ENCODE measurements around the gene VARS2. TPM values are rescaled to one million over a fixed set of nuclear protein-coding genes. Genes with fewer than 3 reads are reported as not detected.

VARS2 gene
- total and polyA plus RNA-seq, 5 donors from 2014 or later: 12.9 to 20.7 (median 17.6) TPM

DNA sequence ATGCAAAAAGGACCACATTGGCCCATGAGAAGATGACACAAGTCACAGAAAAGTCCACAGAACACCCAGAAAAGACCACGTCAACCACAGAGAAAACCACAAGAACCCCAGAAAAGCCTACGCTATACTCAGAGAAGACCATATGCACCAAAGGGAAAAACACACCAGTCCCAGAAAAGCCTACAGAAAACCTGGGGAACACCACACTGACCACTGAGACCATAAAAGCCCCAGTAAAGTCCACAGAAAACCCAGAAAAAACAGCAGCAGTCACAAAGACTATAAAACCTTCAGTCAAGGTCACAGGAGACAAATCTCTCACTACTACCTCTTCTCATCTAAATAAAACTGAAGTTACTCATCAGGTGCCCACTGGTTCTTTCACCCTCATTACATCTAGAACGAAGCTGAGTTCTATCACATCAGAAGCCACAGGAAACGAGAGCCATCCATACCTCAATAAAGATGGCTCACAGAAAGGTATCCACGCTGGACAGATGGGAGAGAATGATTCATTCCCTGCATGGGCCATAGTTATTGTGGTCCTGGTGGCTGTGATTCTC is 38.0 kb downstream of the VARS2 start:
- Histone ChIP-seq H3K4me3 (ENCODE audit: low read depth, low read length) (no peak overlapping the region), H3K4me1 (ENCODE audit: control insufficient read depth, insufficient read depth, low read length, poor library complexity, severe bottlenecking) (peaks cover 14% of the 10 kb centered on the region), H3K27me3 (ENCODE audit: control insufficient read depth, insufficient read depth, low read length) (peaks cover 20% of the 10 kb centered on the region), H3K27ac (ENCODE audit: insufficient read depth, low read length, poor library complexity, severe bottlenecking) (no peak overlapping the region), H3K9me3 (ENCODE audit: control insufficient read depth in 2 of 2, low read length in 2 of 2) (no peaks in the 10 kb centered on the region), H3K36me3 (ENCODE audit: control insufficient read depth, insufficient read depth, low read length) (no peaks in the 10 kb centered on the region)
- ATAC-seq (ENCODE audit: low read depth in 2 of 2): no peak
- no peak for DNase-seq
- Mint-ChIP-seq H3K9me3 (peaks cover 0 to 3% (median 0%) of the 10 kb centered on the region in 7 donors), H3K36me3 (no peaks in the 10 kb centered on the region), H3K4me1 (peaks cover 2 to 22% (median 6%) of the 10 kb centered on the region in 4 donors), H3K4me3 (peak overlapping the region in 2 of 4 donors; percentile 4 to 59), H3K27me3 (peaks cover 24% of the 10 kb centered on the region), H3K27ac (no peak overlapping the region)

DNA sequence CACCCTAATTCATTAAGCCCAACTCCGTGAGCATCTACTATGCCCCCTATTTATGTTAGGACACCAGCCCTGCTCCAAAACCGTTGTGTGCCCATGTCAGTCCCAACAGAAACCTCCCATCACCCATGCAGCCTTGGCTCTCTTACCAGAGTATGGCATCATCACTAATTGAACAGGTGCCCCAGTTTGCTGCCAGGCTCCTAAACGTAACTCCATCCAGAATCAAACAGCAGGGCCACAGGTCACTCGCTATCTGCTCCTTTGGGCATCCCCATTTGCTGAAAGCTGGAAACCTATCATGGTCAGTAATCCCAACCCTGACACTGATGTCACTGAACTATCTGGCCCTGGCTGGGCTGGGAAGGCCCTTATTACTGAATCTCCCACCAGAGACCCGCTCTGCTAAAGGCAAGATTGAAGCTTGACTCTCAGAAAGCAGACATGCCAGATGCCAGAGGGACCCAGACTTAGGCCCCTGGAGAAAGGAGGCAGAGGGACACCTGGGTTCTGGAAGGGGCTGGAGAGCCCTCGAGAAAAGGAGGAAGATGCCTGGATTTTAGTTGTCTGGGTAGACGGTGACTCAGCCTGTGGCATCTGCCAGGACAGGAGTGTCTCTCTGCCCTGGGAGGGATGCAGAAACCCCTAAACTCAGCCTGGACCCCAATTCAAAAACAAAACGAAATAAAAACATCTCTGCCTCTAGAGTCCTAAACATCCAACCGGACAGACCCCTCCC is 40.8 kb downstream of the VARS2 start:
- Mint-ChIP-seq H3K4me3 (peak overlapping the region; percentile 78 to 85 (median 84)), H3K27me3 (peaks cover 22% of the 10 kb centered on the region), H3K9me3 (peaks cover 0 to 4% (median 0%) of the 10 kb centered on the region in 7 donors), H3K27ac (peak overlapping the region in 2 of 3 donors; percentile 22 to 91), H3K36me3 (no peaks in the 10 kb centered on the region), H3K4me1 (peaks cover 5 to 23% (median 6%) of the 10 kb centered on the region in 4 donors)
- Histone ChIP-seq H3K27me3 (ENCODE audit: control insufficient read depth, insufficient read depth, low read length) (peaks cover 12% of the 10 kb centered on the region), H3K9me3 (ENCODE audit: control insufficient read depth in 2 of 2, low read length in 2 of 2) (no peaks in the 10 kb centered on the region), H3K27ac (ENCODE audit: insufficient read depth, low read length, poor library complexity, severe bottlenecking) (peak overlapping the region; percentile 15), H3K36me3 (ENCODE audit: control insufficient read depth, insufficient read depth, low read length) (no peaks in the 10 kb centered on the region), H3K4me1 (ENCODE audit: control insufficient read depth, insufficient read depth, low read length, poor library complexity, severe bottlenecking) (peaks cover 14% of the 10 kb centered on the region), H3K4me3 (ENCODE audit: low read depth, low read length) (peak overlapping the region; percentile 47)
- DNase-seq: no peak
- ATAC-seq (ENCODE audit: low read depth in 2 of 2): peak in 1 of 2 donors; percentile 4

DNA sequence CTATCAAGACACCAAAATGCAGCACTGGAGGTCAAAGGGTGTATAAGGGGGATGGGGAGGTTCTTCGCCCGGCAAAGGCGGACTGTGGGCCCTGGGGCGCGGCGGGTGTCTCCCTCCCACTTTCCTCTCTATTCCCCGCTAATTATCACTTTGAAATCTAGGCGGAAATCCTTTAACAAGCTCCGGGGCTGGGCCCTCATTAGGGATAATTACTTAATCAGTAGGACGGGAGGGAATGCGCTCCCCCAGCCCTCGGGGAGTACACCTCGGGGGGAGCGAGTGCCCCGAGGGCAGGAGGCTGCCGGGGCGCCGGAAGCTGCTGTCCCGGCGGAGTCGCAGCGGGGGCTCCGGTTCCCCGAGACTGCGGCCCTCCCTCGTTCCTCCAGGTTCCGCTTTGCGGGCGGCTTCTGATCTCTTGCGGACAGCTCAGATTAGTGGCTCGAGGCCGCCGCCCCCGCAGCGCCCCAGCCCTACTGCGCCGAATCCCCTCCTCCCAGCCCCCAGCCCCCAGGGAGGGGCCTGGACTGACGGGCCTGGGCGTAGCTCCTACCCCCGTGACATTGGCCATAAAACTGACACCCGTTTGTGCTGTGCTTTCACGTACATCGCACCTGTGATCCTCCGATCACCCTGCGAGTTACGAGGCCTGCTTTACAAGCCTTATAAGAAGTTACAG is 41.5 kb downstream of the VARS2 start:
- Histone ChIP-seq H3K4me1 (ENCODE audit: control insufficient read depth, insufficient read depth, low read length, poor library complexity, severe bottlenecking) (peaks cover 14% of the 10 kb centered on the region), H3K9me3 (ENCODE audit: control insufficient read depth in 2 of 2, low read length in 2 of 2) (no peaks in the 10 kb centered on the region), H3K36me3 (ENCODE audit: control insufficient read depth, insufficient read depth, low read length) (no peaks in the 10 kb centered on the region), H3K4me3 (ENCODE audit: low read depth, low read length) (peak overlapping the region; percentile 75), H3K27ac (ENCODE audit: insufficient read depth, low read length, poor library complexity, severe bottlenecking) (peak overlapping the region; percentile 15), H3K27me3 (ENCODE audit: control insufficient read depth, insufficient read depth, low read length) (peaks cover 12% of the 10 kb centered on the region)
- ATAC-seq (ENCODE audit: low read depth in 2 of 2): peak; percentile 83 to 93
- no peaks in the 10 kb centered on the region for H3K36me3 Mint-ChIP-seq
- peak; percentile 63 to 83 (median 71) for DNase-seq
- peak overlapping the region; percentile 84 to 90 (median 84) for H3K4me3 Mint-ChIP-seq
- H3K27me3 Mint-ChIP-seq: peaks cover 25% of the 10 kb centered on the region
- H3K27ac Mint-ChIP-seq: peak overlapping the region; percentile 87 to 91 (median 90)
- H3K4me1 Mint-ChIP-seq: peaks cover 5 to 23% (median 6%) of the 10 kb centered on the region in 4 donors
- H3K9me3 Mint-ChIP-seq: peaks cover 0 to 4% (median 0%) of the 10 kb centered on the region in 7 donors

DNA sequence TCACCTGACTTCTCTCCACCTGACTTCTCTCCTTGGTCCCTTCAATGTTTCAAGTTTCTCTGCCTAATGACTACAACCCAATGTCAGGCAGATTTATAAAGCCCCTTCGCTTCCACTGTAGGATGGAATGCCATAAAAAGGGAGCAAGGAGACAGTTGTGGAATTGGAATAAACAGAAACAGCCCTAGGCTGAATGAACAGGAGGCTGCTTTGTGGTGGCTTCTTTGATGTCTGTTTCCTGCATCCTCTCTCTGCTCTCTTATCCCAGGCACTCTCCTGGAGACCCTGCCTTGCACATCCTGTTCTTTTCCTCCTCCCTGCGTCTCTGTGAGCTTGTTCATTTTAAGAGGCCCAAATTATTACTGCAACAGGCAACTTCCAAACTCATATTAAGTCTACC is 43.7 kb downstream of the VARS2 start:
- H3K36me3 Mint-ChIP-seq: no peaks in the 10 kb centered on the region
- peaks cover 35% of the 10 kb centered on the region for H3K27me3 Mint-ChIP-seq
- H3K9me3 Mint-ChIP-seq: peaks cover 0 to 4% (median 0%) of the 10 kb centered on the region in 7 donors
- no peak for ATAC-seq (ENCODE audit: low read depth in 2 of 2)
- no peaks in the 10 kb centered on the region for H3K9me3 ChIP-seq (ENCODE audit: control insufficient read depth in 2 of 2, low read length in 2 of 2)
- no peak overlapping the region for H3K4me3 ChIP-seq (ENCODE audit: low read depth, low read length)
- H3K36me3 ChIP-seq (ENCODE audit: control insufficient read depth, insufficient read depth, low read length): no peaks in the 10 kb centered on the region
- H3K27me3 ChIP-seq (ENCODE audit: control insufficient read depth, insufficient read depth, low read length): peaks cover 3% of the 10 kb centered on the region
- no peak overlapping the region for H3K27ac ChIP-seq (ENCODE audit: insufficient read depth, low read length, poor library complexity, severe bottlenecking)
- H3K4me1 Mint-ChIP-seq: peaks cover 5 to 23% (median 6%) of the 10 kb centered on the region in 4 donors
- peak overlapping the region in 1 of 4 donors; percentile 32 for H3K4me3 Mint-ChIP-seq
- no peak for DNase-seq
- H3K27ac Mint-ChIP-seq: peak overlapping the region in 2 of 3 donors; percentile 23 to 78
- H3K4me1 ChIP-seq (ENCODE audit: control insufficient read depth, insufficient read depth, low read length, poor library complexity, severe bottlenecking): peaks cover 14% of the 10 kb centered on the region

DNA sequence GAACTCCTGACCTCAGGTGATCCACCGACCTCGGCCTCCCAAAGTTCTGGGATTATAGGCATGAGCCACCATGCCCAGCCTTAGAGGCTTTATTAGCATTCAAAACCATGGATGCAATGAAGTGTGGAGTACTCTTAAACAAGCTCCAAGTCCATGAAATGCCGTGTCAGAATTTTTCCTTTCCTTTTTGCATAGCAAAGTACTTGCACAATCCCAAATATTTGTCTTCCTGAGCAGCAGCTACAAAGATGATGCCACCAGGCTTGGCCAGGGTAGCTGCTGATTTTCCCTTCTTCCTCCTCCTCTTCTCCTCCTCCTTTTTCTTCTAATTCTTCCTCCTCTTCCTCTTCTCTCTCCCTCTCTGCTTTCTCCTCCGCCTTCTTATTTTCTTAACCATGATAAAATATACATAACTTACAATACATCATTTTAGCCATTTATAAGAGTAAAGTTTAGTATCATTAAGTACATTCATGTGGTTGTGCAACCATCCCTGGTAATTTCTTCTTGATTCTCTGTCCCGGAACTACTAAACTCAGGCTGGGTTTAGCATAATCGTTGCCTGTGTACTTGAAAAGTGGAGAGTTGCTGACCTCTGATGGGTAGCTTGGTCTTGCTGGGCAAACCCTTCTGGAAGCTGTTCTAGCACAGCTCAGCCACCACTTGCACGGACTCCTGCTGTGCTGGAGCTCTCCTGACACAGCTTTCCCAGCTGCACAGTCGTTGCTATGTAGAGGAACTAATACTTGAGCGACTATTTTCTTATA is 47.1 kb downstream of the VARS2 start:
- H3K27me3 Mint-ChIP-seq: peaks cover 49% of the 10 kb centered on the region
- Histone ChIP-seq H3K36me3 (ENCODE audit: control insufficient read depth, insufficient read depth, low read length) (no peaks in the 10 kb centered on the region), H3K9me3 (ENCODE audit: control insufficient read depth in 2 of 2, low read length in 2 of 2) (no peaks in the 10 kb centered on the region), H3K27me3 (ENCODE audit: control insufficient read depth, insufficient read depth, low read length) (peaks cover 5% of the 10 kb centered on the region), H3K4me3 (ENCODE audit: low read depth, low read length) (no peak overlapping the region), H3K4me1 (ENCODE audit: control insufficient read depth, insufficient read depth, low read length, poor library complexity, severe bottlenecking) (peaks cover 2% of the 10 kb centered on the region), H3K27ac (ENCODE audit: insufficient read depth, low read length, poor library complexity, severe bottlenecking) (no peak overlapping the region)
- ATAC-seq (ENCODE audit: low read depth in 2 of 2): no peak
- no peak overlapping the region for H3K4me3 Mint-ChIP-seq
- peak overlapping the region in 1 of 3 donors; percentile 52 for H3K27ac Mint-ChIP-seq
- DNase-seq: no peak
- H3K4me1 Mint-ChIP-seq: peaks cover 0 to 13% (median 6%) of the 10 kb centered on the region in 4 donors
- peaks cover 0 to 4% (median 0%) of the 10 kb centered on the region in 7 donors for H3K9me3 Mint-ChIP-seq
- H3K36me3 Mint-ChIP-seq: peaks cover 3% of the 10 kb centered on the region

DNA sequence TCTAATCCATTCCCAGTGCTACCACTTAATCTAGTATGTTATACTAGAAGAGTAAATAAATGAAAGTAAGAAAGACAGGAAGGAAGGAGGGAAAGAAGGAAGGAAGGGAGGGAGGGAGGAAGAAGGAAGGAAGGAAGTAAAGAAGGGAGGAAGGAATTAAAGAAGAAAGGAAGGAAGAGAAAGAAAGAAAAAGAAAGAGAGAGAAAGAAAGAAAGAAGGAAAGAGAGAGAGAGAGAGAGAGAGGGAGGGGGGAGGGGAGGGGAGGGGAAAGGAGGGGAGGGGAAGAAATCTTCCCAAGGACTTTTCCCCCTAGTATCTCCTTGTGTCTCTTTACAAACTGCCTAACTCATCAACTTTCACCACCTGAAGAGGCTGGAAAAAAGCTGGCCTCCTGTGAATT is 48.7 kb downstream of the VARS2 start:
- peaks cover 5% of the 10 kb centered on the region for H3K27me3 ChIP-seq (ENCODE audit: control insufficient read depth, insufficient read depth, low read length)
- peaks cover 3% of the 10 kb centered on the region for H3K36me3 Mint-ChIP-seq
- peaks cover 0 to 3% (median 0%) of the 10 kb centered on the region in 7 donors for H3K9me3 Mint-ChIP-seq
- no peaks in the 10 kb centered on the region for H3K36me3 ChIP-seq (ENCODE audit: control insufficient read depth, insufficient read depth, low read length)
- H3K4me3 Mint-ChIP-seq: no peak overlapping the region
- no peak overlapping the region for H3K4me3 ChIP-seq (ENCODE audit: low read depth, low read length)
- H3K9me3 ChIP-seq (ENCODE audit: control insufficient read depth in 2 of 2, low read length in 2 of 2): no peaks in the 10 kb centered on the region
- H3K27ac ChIP-seq (ENCODE audit: insufficient read depth, low read length, poor library complexity, severe bottlenecking): no peak overlapping the region
- ATAC-seq (ENCODE audit: low read depth in 2 of 2): no peak
- peaks cover 0 to 6% (median 4%) of the 10 kb centered on the region in 4 donors for H3K4me1 Mint-ChIP-seq
- H3K4me1 ChIP-seq (ENCODE audit: control insufficient read depth, insufficient read depth, low read length, poor library complexity, severe bottlenecking): no peaks in the 10 kb centered on the region
- peaks cover 59% of the 10 kb centered on the region for H3K27me3 Mint-ChIP-seq
- no peak overlapping the region for H3K27ac Mint-ChIP-seq
- no peak for DNase-seq

DNA sequence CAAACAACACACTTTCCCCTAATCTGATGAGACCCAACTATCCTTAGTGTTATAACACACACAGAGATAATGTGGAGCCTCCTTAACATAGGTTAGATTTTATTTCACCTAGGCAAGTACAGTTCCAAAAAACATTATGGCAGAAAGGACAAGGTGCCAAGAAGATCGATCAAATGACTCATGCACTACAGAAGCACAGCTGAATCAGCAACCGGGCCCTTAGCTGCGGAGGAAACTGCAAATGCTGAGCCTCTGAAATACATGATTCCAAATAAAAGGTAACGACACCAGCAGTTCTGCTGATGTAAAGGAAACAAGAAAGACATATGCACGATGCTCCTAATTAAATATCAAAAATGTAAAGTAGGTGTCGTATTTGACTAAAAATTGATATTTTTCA is 49.6 kb downstream of the VARS2 start:
- Mint-ChIP-seq H3K9me3 (peaks cover 0 to 1% (median 0%) of the 10 kb centered on the region in 7 donors), H3K4me1 (peaks cover 0 to 6% (median 4%) of the 10 kb centered on the region in 4 donors), H3K27ac (no peak overlapping the region), H3K36me3 (peaks cover 3% of the 10 kb centered on the region), H3K4me3 (no peak overlapping the region), H3K27me3 (peaks cover 59% of the 10 kb centered on the region)
- Histone ChIP-seq H3K4me1 (ENCODE audit: control insufficient read depth, insufficient read depth, low read length, poor library complexity, severe bottlenecking) (no peaks in the 10 kb centered on the region), H3K36me3 (ENCODE audit: control insufficient read depth, insufficient read depth, low read length) (no peaks in the 10 kb centered on the region), H3K27me3 (ENCODE audit: control insufficient read depth, insufficient read depth, low read length) (peaks cover 5% of the 10 kb centered on the region), H3K4me3 (ENCODE audit: low read depth, low read length) (no peak overlapping the region), H3K9me3 (ENCODE audit: control insufficient read depth in 2 of 2, low read length in 2 of 2) (no peaks in the 10 kb centered on the region), H3K27ac (ENCODE audit: insufficient read depth, low read length, poor library complexity, severe bottlenecking) (no peak overlapping the region)
- ATAC-seq (ENCODE audit: low read depth in 2 of 2): no peak
- no peak for DNase-seq
